GM19099 (cell line): ENCODE measurements around the gene TMED5.

Experiments
- POLR2A ChIP-seq: IDR thresholded peaks from 3 replicates; pipeline ENCODE4 v1.6.1; 2011; ENCODE audit warnings: low read depth; ENCODE audit not compliant: insufficient read length; ENCODE audit errors: extremely low read depth

TMED5 gene

GRCh38 chr1:93180723-93181613, 755 bp upstream of the TMED5 start, which contains the start of gene CCDC18:
Gene CCDC18 (plus strand): TSS chr1:93180724. CDS start chr1:93183362, 2,638 bp downstream.
- TF ChIP-seq POLR2A: no peak

- TF ChIP-seq POLR2A: no peak
These were observed 1.8 kb downstream of the TMED5 start for GRCh38 chr1:93178418-93178817.

- no peak for TF ChIP-seq POLR2A
These were observed 2.2 kb downstream of the TMED5 start for GRCh38 chr1:93177991-93178390.

GRCh38 chr1:93172778-93173177, 7.4 kb downstream of the TMED5 start:
- TF ChIP-seq POLR2A: no peak

- TF ChIP-seq POLR2A: no peak
These were observed 8.6 kb downstream of the TMED5 start for GRCh38 chr1:93171549-93172034.

GRCh38 chr1:93167006-93167405, 13.2 kb downstream of the TMED5 start:
- TF ChIP-seq POLR2A: no peak

- TF ChIP-seq POLR2A: no peak
These were observed 15.4 kb downstream of the TMED5 start for GRCh38 chr1:93164816-93165215.

GRCh38 chr1:93159337-93159736, 20.9 kb downstream of the TMED5 start:
- TF ChIP-seq POLR2A: no peak

- no peak for TF ChIP-seq POLR2A
These were observed 24.9 kb downstream of the TMED5 start for GRCh38 chr1:93155335-93155734.

- no peak for TF ChIP-seq POLR2A
These were observed 25.3 kb downstream of the TMED5 start for GRCh38 chr1:93154898-93155297.

GRCh38 chr1:93152835-93153234, 27.4 kb downstream of the TMED5 start:
- TF ChIP-seq POLR2A: no peak

GRCh38 chr1:93151474-93151873, 28.7 kb downstream of the TMED5 start:
- TF ChIP-seq POLR2A: no peak

GRCh38 chr1:93150729-93151128, 29.5 kb downstream of the TMED5 start:
- TF ChIP-seq POLR2A: no peak

GRCh38 chr1:93148001-93148400, 32.2 kb downstream of the TMED5 start:
- TF ChIP-seq POLR2A: no peak

- no peak for TF ChIP-seq POLR2A
These were observed 36.4 kb downstream of the TMED5 start for GRCh38 chr1:93143769-93144168.

- TF ChIP-seq POLR2A: no peak
These were observed 37.1 kb downstream of the TMED5 start for GRCh38 chr1:93143136-93143535.
